Islet precursor cell (in vitro differentiated cells): Measurements from ENCODE around the gene KLHDC8B.

Experiments used
- DNase-seq: peaks from one replicate; pipeline ENCODE4 v3.0.0-alpha.2; 2018

The KLHDC8B gene

GRCh38 chr3:49171119-49171774 is at the start of gene KLHDC8B:
TSS of gene KLHDC8B (plus strand) at chr3:49171598. CDS start at chr3:49172770, 1,172 bp downstream.
- peak; percentile 96 for DNase-seq

- DNase-seq = no peak
Measured at GRCh38 chr3:49122022-49122421, 49.4 kb upstream of the KLHDC8B start.

- no peak for DNase-seq
Measured at GRCh38 chr3:49122451-49122850, 48.9 kb upstream of the KLHDC8B start.

- no peak for DNase-seq
Measured at GRCh38 chr3:49122886-49123545, 48.4 kb upstream of the KLHDC8B start.

- DNase-seq = no peak
Measured at GRCh38 chr3:49123687-49124086, 47.7 kb upstream of the KLHDC8B start.

GRCh38 chr3:49124203-49124602 is 47.2 kb upstream of the KLHDC8B start:
- no peak for DNase-seq

GRCh38 chr3:49124991-49125670 is 46.3 kb upstream of the KLHDC8B start:
- DNase-seq = no peak

- no peak for DNase-seq
Measured at GRCh38 chr3:49131040-49131439, 40.4 kb upstream of the KLHDC8B start.

GRCh38 chr3:49131576-49131975 is 39.8 kb upstream of the KLHDC8B start:
- no peak for DNase-seq

GRCh38 chr3:49132073-49132436 is 39.3 kb upstream of the KLHDC8B start:
- DNase-seq = no peak

GRCh38 chr3:49132437-49133225 is 38.8 kb upstream of the KLHDC8B start, which contains the start of gene LAMB2:
TSS of gene LAMB2 (minus strand) at chr3:49133050. CDS start at chr3:49132867, 183 bp downstream.
- DNase-seq = peak; percentile 96

GRCh38 chr3:49133226-49133951 is 38.0 kb upstream of the KLHDC8B start:
- DNase-seq = peak; percentile 94

GRCh38 chr3:49134471-49135265 is 36.7 kb upstream of the KLHDC8B start:
- DNase-seq = no peak

GRCh38 chr3:49135499-49135898 is 35.9 kb upstream of the KLHDC8B start:
- no peak for DNase-seq

- no peak for DNase-seq
Measured at GRCh38 chr3:49140080-49140479, 31.3 kb upstream of the KLHDC8B start.

GRCh38 chr3:49148159-49148558 is 23.2 kb upstream of the KLHDC8B start:
- no peak for DNase-seq

GRCh38 chr3:49151610-49152009 is 19.8 kb upstream of the KLHDC8B start:
- no peak for DNase-seq

GRCh38 chr3:49153349-49153912 is 18.0 kb upstream of the KLHDC8B start:
- DNase-seq = no peak

GRCh38 chr3:49157289-49157688 is 14.1 kb upstream of the KLHDC8B start:
- DNase-seq = no peak

GRCh38 chr3:49158103-49158709 is 13.2 kb upstream of the KLHDC8B start:
- peak; percentile 76 for DNase-seq

- DNase-seq = no peak
Measured at GRCh38 chr3:49158792-49159191, 12.6 kb upstream of the KLHDC8B start.
